Fibroblast of skin of right biceps (primary cell): Measurements from ENCODE around the gene THEMIS.
"Not testable (repeated sequence)": the region's sequence is repeated elsewhere in the genome, so short reads cannot be mapped to it uniquely, and the experiment has no call there.

Experiments
- DNase-seq: peaks from one replicate; pipeline ENCODE4 v3.0.0-alpha.2; 2013

The THEMIS gene

DNA sequence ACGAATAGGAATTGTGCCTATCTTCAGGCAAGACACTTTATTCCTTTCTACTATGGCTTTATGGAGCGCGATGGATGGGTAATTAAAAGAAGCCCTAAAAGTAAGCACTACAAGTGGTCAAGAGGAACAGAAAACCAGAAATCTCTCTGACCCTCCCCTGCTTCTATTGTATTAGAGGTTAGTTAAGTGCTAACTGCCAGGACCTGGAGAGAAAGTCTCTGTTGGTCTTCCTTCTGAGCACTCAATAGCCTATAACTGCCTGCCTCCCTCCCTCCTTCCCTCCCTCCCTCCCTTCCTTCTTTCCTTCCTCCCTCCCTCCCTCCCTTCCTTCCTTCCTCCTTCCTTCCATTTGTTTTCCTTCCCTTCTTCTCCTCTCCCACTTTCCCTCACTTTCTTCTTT is 190.2 kb downstream of the THEMIS start:
- DNase-seq = no peak

DNA sequence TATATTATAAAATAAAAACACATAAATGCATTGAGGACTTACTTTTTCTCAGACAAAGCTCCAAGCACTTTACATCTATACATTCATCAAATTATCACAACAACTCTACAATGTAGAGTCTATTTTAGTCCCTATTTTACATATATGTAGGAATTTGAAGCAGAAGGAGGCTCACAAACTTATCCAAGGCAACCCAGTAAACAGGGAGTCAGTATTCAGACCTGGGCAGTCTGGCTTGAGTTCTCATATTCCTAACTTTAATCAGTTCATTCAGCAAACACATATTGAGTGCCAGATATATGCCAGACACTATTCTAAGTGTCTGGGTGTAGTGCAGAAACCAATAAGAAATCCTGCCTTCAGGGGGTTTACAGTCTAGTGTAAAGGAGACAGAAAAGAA is 194.6 kb downstream of the THEMIS start:
- DNase-seq = no peak

DNA sequence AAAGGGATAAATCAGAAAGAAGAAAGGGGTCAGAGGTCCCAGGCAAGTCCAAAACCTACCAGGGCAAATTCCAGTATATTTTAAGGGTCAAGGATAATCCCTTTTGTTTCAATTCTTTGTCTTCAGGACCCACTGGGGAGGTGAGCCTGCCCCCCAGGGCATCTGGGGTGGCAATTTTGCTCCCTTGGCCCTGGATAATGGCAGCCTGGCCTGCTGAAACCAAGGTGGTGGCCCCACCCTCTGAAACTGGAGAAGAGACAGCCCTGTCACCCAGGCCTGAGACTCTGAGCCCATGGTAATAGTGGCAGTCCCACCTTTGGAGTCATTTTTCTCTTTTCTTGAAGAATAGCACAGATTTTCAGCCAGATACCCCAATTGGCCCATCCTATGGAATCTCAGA is 205.8 kb downstream of the THEMIS start:
- DNase-seq = no peak

- no peak for DNase-seq
Observed at GRCh38 chr6:127691146-127691545, 209.7 kb downstream of the THEMIS start.

- no peak for DNase-seq
Observed at GRCh38 chr6:127690588-127690987, 210.3 kb downstream of the THEMIS start.

DNA sequence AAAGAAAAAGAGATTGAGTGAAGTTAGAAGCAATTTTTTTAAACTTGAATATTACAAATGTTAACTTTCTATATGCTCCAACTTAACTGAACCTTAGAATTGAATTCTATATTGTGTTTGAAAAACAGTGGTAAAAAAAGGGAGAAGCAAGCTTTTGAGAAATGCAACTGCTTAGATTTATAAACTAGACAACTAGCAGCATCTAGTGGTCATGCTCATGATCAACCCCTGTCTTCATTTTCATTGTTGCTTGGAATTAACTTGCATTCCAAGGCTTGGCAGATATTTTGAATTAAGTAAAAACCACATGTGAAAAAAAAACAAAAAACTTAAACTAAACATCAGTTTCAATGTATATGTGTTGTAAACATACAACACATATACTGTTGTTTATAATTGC is 210.8 kb downstream of the THEMIS start:
- DNase-seq = no peak

- DNase-seq = not testable (repeated sequence)
Observed at GRCh38 chr6:127687490-127687889, 213.4 kb downstream of the THEMIS start.

- no peak for DNase-seq
Observed at GRCh38 chr6:127686084-127686483, 214.8 kb downstream of the THEMIS start.

DNA sequence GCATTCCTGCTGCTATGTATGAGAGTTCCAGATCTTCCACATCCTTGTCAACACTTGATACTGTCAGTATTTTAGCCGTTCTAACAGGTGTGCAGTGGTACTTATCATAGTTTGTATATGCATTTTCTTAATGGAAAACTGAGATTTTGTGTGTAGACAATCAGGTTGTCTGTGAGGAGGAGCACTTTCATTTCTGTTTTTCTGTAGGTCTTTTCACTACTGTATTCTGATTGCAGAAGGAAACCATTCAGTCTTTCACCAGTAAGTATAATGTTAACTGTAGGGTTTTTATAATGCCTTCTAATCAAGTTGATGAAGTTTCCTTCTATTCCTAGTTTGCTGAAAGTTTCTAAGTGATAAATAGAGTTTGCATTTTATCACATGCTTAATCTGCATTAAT is 216.4 kb downstream of the THEMIS start:
- no peak for DNase-seq
